Thyroid gland (tissue), 4 donors: ENCODE measurements around the gene TBC1D22A. TPM values are rescaled to one million over a fixed set of nuclear protein-coding genes. Genes with fewer than 3 reads are reported as not detected.

Source experiments
- DNase-seq, 2 donors: peaks; one replicate each; pipeline ENCODE4 v3.0.0-alpha.2; 2019
- H3K27ac ChIP-seq, 3 donors: fragments of 200-600 bp; sonication (generic); 1 replicate in 2 of 3; 2 replicates in 1 of 3; pipeline ENCODE4 v1.5.1; 2016 to 2019; ENCODE audit warnings: mild to moderate bottlenecking in 1 of 3, moderate library complexity in 1 of 3
- H3K27me3 ChIP-seq: fragments of 200-600 bp; sonication (generic); one replicate; pipeline ENCODE4 v1.5.1; 2019
- H3K36me3 ChIP-seq, 2 donors: fragments of 200-600 bp; sonication (generic); one replicate each; pipeline ENCODE4 v1.5.1; 2016 to 2019
- H3K4me1 ChIP-seq, 2 donors: fragments of 200-600 bp; sonication (generic); one replicate each; pipeline ENCODE4 v1.5.1; 2017 to 2019
- H3K4me3 ChIP-seq, 3 donors: fragments of 200-600 bp; sonication (generic); replicated peaks in 1 of 3; 1 replicate in 2 of 3; 2 replicates in 1 of 3; pipeline ENCODE4 v1.5.1; 2016; ENCODE audit warnings: mild to moderate bottlenecking in 1 of 3
- H3K9me3 ChIP-seq: fragments of 200-600 bp; sonication (generic); one replicate; pipeline ENCODE4 v1.5.1; 2017
- CTCF ChIP-seq, 6 experiments: fragments of 200-600 bp in 3 of 6; fragments of 450-650 bp in 3 of 6; sonication (generic) in 3 of 6; IDR thresholded peaks; one replicate each; pipeline ENCODE4 v1.5.1; 2016 to 2019; ENCODE audit warnings: antibody characterized with exemption in 6 of 6, mild to moderate bottlenecking in 2 of 6, inconsistent platforms in 1 of 6, moderate library complexity in 1 of 6
- POLR2A ChIP-seq, 2 donors: fragments of 450-650 bp; IDR thresholded peaks; one replicate each; pipeline ENCODE4 v1.6.1; 2017; ENCODE audit warnings: antibody characterized with exemption in 2 of 2, mild to moderate bottlenecking in 2 of 2, moderate library complexity in 1 of 2
- WGBS, 2 donors: methylation state at CpG; one replicate each; pipeline ENCODE4 v1.1.5; 2017; 5-methylcytosine and 5-hydroxymethylcytosine counted together
- intact Hi-C: fragments of 100-400 bp; cut with DNase I; formaldehyde crosslinking; loops from one replicate; pipeline ENCODE4 v1.15.1; 2023
- total RNA-seq, 4 donors: library from RNA; depleted of rRNA; stranded (reverse); fragments of >200 nt; gene quantifications; one replicate each; pipeline ENCODE4 v1.2.3, GENCODE V29; 2016

Gene TBC1D22A
- total RNA-seq, 4 donors from 2014 or later: 26.7 to 34.6 (median 33.2) TPM

- no peaks in the 10 kb centered on the region for H3K27me3 ChIP-seq
- TF ChIP-seq POLR2A (IDR thresholded peaks at IDR 0.05) (no peak), CTCF (IDR thresholded peaks at IDR 0.05) (no peak)
- H3K4me3 ChIP-seq: no peak overlapping the region
- DNase-seq: no peak
- peak overlapping the region; percentile 64 to 93 (median 79) for H3K27ac ChIP-seq
- intact Hi-C loops: loop anchor here (10.0 kb wide), 1 partner anchor 149 kb away; no protein-coding TSS in a partner anchor
- H3K36me3 ChIP-seq: no peaks in the 10 kb centered on the region
- H3K9me3 ChIP-seq: no peaks in the 10 kb centered on the region
- 70 to 84% methylated on average over 8 to 15 of the region's 16 CpGs for WGBS, 2 donors
- H3K4me1 ChIP-seq: peaks cover 28 to 38% of the 10 kb centered on the region in 2 donors
Observed at GRCh38 chr22:47143249-47143938, 380.9 kb downstream of the TBC1D22A start.

- peaks cover 22 to 31% of the 10 kb centered on the region in 2 donors for H3K4me1 ChIP-seq
- H3K9me3 ChIP-seq: no peaks in the 10 kb centered on the region
- 38 to 45% methylated on average over 4 to 14 of the region's 24 CpGs for WGBS, 2 donors
- no peak overlapping the region for H3K4me3 ChIP-seq
- H3K27ac ChIP-seq: peak overlapping the region; percentile 64 to 93 (median 79)
- TF ChIP-seq CTCF (IDR thresholded peaks at IDR 0.05) (peak in 4 of 6 experiments; percentile 34 to 56 (median 50)), POLR2A (IDR thresholded peaks at IDR 0.05) (peak in 1 of 2 donors; percentile 60)
- intact Hi-C loops: loop anchor here (10.0 kb wide), 1 partner anchor 149 kb away; no protein-coding TSS in a partner anchor
- H3K27me3 ChIP-seq: no peaks in the 10 kb centered on the region
- DNase-seq: peak; percentile 91 to 95
- H3K36me3 ChIP-seq: no peaks in the 10 kb centered on the region
Observed at GRCh38 chr22:47144076-47144765, 381.8 kb downstream of the TBC1D22A start.

GRCh38 chr22:47144791-47145425 is 382.5 kb downstream of the TBC1D22A start:
- 68 to 78% methylated on average over 6 to 19 of the region's 21 CpGs for WGBS, 2 donors
- Histone ChIP-seq H3K9me3 (no peaks in the 10 kb centered on the region), H3K4me1 (peaks cover 15 to 25% of the 10 kb centered on the region in 2 donors), H3K36me3 (no peaks in the 10 kb centered on the region), H3K27ac (peak overlapping the region; percentile 3 to 93 (median 79)), H3K4me3 (no peak overlapping the region), H3K27me3 (no peaks in the 10 kb centered on the region)
- intact Hi-C loops: loop anchor here (10.0 kb wide), 1 partner anchor 150 kb away; no protein-coding TSS in a partner anchor
- TF ChIP-seq CTCF (IDR thresholded peaks at IDR 0.05) (no peak), POLR2A (IDR thresholded peaks at IDR 0.05) (no peak)
- peak; percentile 76 to 79 for DNase-seq

- H3K4me3 ChIP-seq: no peak overlapping the region
- H3K36me3 ChIP-seq: no peaks in the 10 kb centered on the region
- 93% methylated on average over 20 of the region's 20 CpGs for WGBS, 2 donors
- no peaks in the 10 kb centered on the region for H3K9me3 ChIP-seq
- peaks cover 12 to 25% of the 10 kb centered on the region in 2 donors for H3K4me1 ChIP-seq
- no peak for TF ChIP-seq POLR2A (IDR thresholded peaks at IDR 0.05)
- TF ChIP-seq CTCF (IDR thresholded peaks at IDR 0.05): no peak
- peak overlapping the region in 2 of 3 donors; percentile 79 to 93 for H3K27ac ChIP-seq
- intact Hi-C loops: loop anchor here (10.0 kb wide), 1 partner anchor 151 kb away; no protein-coding TSS in a partner anchor
- no peak for DNase-seq
- no peaks in the 10 kb centered on the region for H3K27me3 ChIP-seq
Observed at GRCh38 chr22:47145883-47146282, 383.4 kb downstream of the TBC1D22A start.
